Measurements from ENCODE around the gene TMEM139. TPM values are rescaled to one million over a fixed set of nuclear protein-coding genes. Genes with fewer than 3 reads are reported as not detected.

TMEM139 gene
- total RNA-seq, 1 experiment from 2014 or later, result 0.85 TPM

GRCh38 chr7:143280160-143280559 lies 4.6 kb upstream of the TMEM139 start:
- Histone ChIP-seq H3K27me3 (ENCODE audit: insufficient read depth, low read length) (no peaks in the 10 kb centered on the region), H4K5ac (ENCODE audit: insufficient read length, low read depth, low read length) (no peak overlapping the region), H4K20me1 (ENCODE audit: control insufficient read depth, insufficient read depth, insufficient read length) (no peaks in the 10 kb centered on the region), H3K9me3 (ENCODE audit: control insufficient read depth, low read depth, low read length) (no peaks in the 10 kb centered on the region), H3K23ac (ENCODE audit: insufficient read length, low read depth, low read length) (no peak overlapping the region), H2BK12ac (ENCODE audit: insufficient read length, low read depth, low read length) (no peak overlapping the region), H3K18ac (ENCODE audit: insufficient read length, low read depth, low read length) (no peak overlapping the region), H2BK120ac (ENCODE audit: low read depth, low read length, poor library complexity, severe bottlenecking) (no peak overlapping the region), H4K8ac (replicated peaks; ENCODE audit: insufficient read length, low read depth, low read length) (no peak overlapping the region), H2AFZ (ENCODE audit: low read length) (no peak overlapping the region), H2AK5ac (ENCODE audit: insufficient read length, low read length) (no peak overlapping the region), H3K27ac (ENCODE audit: insufficient read length, low read depth, low read length) (no peak overlapping the region), H3K79me1 (ENCODE audit: insufficient read depth, low read depth, low read length, poor library complexity, severe bottlenecking) (no peaks in the 10 kb centered on the region), H2BK20ac (ENCODE audit: low read depth, low read length, poor library complexity, severe bottlenecking) (no peak overlapping the region), H3K14ac (ENCODE audit: insufficient read depth, low read length) (no peak overlapping the region), H3K4me2 (ENCODE audit: insufficient read depth, insufficient read length, low read length) (no peak overlapping the region), H4K91ac (ENCODE audit: insufficient read length, low read depth, low read length) (no peak overlapping the region), H3K23me2 (ENCODE audit: insufficient read length, low read depth, low read length, poor library complexity, severe bottlenecking) (peaks cover 4% of the 10 kb centered on the region), H3K56ac (ENCODE audit: insufficient read length, low read depth, low read length) (no peak overlapping the region), H2BK5ac (ENCODE audit: insufficient read length, low read length) (no peak overlapping the region), H3K4me1 (ENCODE audit: insufficient read depth, low read length) (peaks cover 6% of the 10 kb centered on the region; the same call in 1 of the 2 replicates), H3K79me2 (ENCODE audit: insufficient read depth, low read length) (no peaks in the 10 kb centered on the region), H3T11ph (ENCODE audit: low read length) (no peak overlapping the region), H3K4ac (ENCODE audit: low read depth, low read length) (no peak overlapping the region), H3K9ac (ENCODE audit: extremely low read depth, insufficient read length, low read length) (no peak overlapping the region), H2BK15ac (ENCODE audit: low read depth, low read length) (no peak overlapping the region)
- Mint-ChIP-seq H3K4me1 (peaks cover 24 to 25% of the 10 kb centered on the region in 2 experiments), H3K9me3 (no peaks in the 10 kb centered on the region), H3K36me3 (ENCODE audit: insufficient read depth in 1 of 3, low read depth in 3 of 3) (no peaks in the 10 kb centered on the region), H3K27me3 (ENCODE audit: low read depth) (peaks cover 28% of the 10 kb centered on the region), H3K27ac (no peak overlapping the region), H3K4me3 (no peak overlapping the region)
- TF ChIP-seq CTCF (conservative IDR thresholded peaks at IDR 0.05), result no peak
- DNase-seq, result no peak
- WGBS (ENCODE audit: extremely low coverage, insufficient read length, low lambda C conversion rate), result no CpG with 5 or more reads among the region's 1 CpG
